Endothelial cell of umbilical vein (primary cell): ENCODE results near the gene TMEM125. TPM values are rescaled to one million over a fixed set of nuclear protein-coding genes. Genes with fewer than 3 reads are reported as not detected.

Experiments used
- BruUV-seq: library from RNA; stranded (reverse); fragments of 400-500 nt; replicated peaks from 2 replicates; lab custom pipeline; 2021; lab: Mats Ljungman, UMichigan
- CTCF ChIA-PET: fragments of 300-600, 350-600 bp; sonication (Branson Sonifier 250); formaldehyde crosslinking; loops from one replicate; lab custom pipeline; 2021; ENCODE audit warnings: antibody characterized with exemption, inconsistent platforms; lab: Charles Lee
- POLR2A ChIA-PET: fragments of 300-600, 350-600 bp; sonication (Branson Sonifier 250); formaldehyde crosslinking; loops from one replicate; lab custom pipeline; 2021; ENCODE audit warnings: antibody characterized with exemption, inconsistent platforms; lab: Charles Lee
- DNase-seq: peaks from one replicate; pipeline ENCODE4 v3.0.0-alpha.2; 2011; ENCODE audit warnings: low read depth, low spot score
- FAIRE-seq: peaks from 2 replicates; lab custom pipeline; 2011; peaks lifted over from hg19 to GRCh38; lab: Jason Lieb, UNC
- H2AFZ ChIP-seq: 2 replicates; pipeline ENCODE4 v1.6.0; 2012; ENCODE audit warnings: low read depth, low read length, control low read depth, inconsistent platforms
- H3K27ac ChIP-seq: 2 replicates; pipeline ENCODE4 v1.5.1; 2011; ENCODE audit warnings: low read depth, mild to moderate bottlenecking, control low read depth, low read length, moderate library complexity; ENCODE audit not compliant: insufficient read depth
- H3K27me3 ChIP-seq, 2 experiments: 2 replicates each; pipeline versions ENCODE4 v1.6.0 to v1.6.1; 2011; ENCODE audit warnings: low read length in 2 of 2, mixed read lengths in 1 of 2; ENCODE audit not compliant: control insufficient read depth in 2 of 2, insufficient read depth in 2 of 2
- H3K36me3 ChIP-seq, 2 experiments: 2 replicates in 1 of 2; 3 replicates in 1 of 2; pipeline ENCODE4 v1.5.1; 2011; ENCODE audit warnings: low read length in 2 of 2, mild to moderate bottlenecking in 1 of 2, moderate library complexity in 1 of 2; ENCODE audit not compliant: control insufficient read depth in 2 of 2, insufficient read depth in 2 of 2; ENCODE audit errors: extremely low read depth in 1 of 2
- H3K4me1 ChIP-seq: 3 replicates; pipeline ENCODE4 v1.5.1; 2011; ENCODE audit warnings: mild to moderate bottlenecking, low read length; ENCODE audit not compliant: control insufficient read depth, insufficient read depth; ENCODE audit errors: extremely low read depth
- H3K4me2 ChIP-seq: 2 replicates; pipeline ENCODE4 v1.6.1; 2011; ENCODE audit warnings: low read length, control low read depth, mixed read lengths; ENCODE audit not compliant: insufficient read depth
- H3K4me3 ChIP-seq, 3 experiments: fragments of 200-600 bp in 1 of 3; sonication (generic), shearing (Covaris generic) in 1 of 3; replicated peaks in 1 of 3; 2 replicates each; pipeline ENCODE4 v1.5.1; 2011 to 2016; ENCODE audit warnings: control low read depth in 3 of 3, low read length in 3 of 3, mild to moderate bottlenecking in 2 of 3, inconsistent platforms in 1 of 3, low read depth in 1 of 3, moderate library complexity in 1 of 3; ENCODE audit not compliant: insufficient read depth in 1 of 3
- H3K79me2 ChIP-seq: 2 replicates; pipeline ENCODE4 v1.6.0; 2012; ENCODE audit warnings: low read length, inconsistent platforms; ENCODE audit not compliant: control insufficient read depth, insufficient read depth
- H3K9ac ChIP-seq: replicated peaks from 2 replicates; pipeline ENCODE3; 2011; ENCODE audit warnings: low read length, control low read depth; ENCODE audit not compliant: insufficient read depth; ENCODE audit errors: extremely low read depth
- H3K9me1 ChIP-seq: replicated peaks from 3 replicates; pipeline ENCODE4 v1.6.0; 2011; ENCODE audit warnings: mild to moderate bottlenecking, low read length; ENCODE audit not compliant: control insufficient read depth, insufficient read depth; ENCODE audit errors: extremely low read depth
- H3K9me3 ChIP-seq: replicated peaks from 2 replicates; pipeline ENCODE4 v1.5.1; 2012; ENCODE audit warnings: low read length, inconsistent platforms; ENCODE audit not compliant: control insufficient read depth, insufficient read depth
- H4K20me1 ChIP-seq: replicated peaks from 2 replicates; pipeline ENCODE3; 2011; ENCODE audit warnings: mild to moderate bottlenecking, low read length; ENCODE audit not compliant: control insufficient read depth, insufficient read depth; ENCODE audit errors: extremely low read depth
- EZH2 ChIP-seq: IDR thresholded peaks from 2 replicates; pipeline ENCODE4 v1.6.1; 2012; ENCODE audit warnings: borderline replicate concordance, low read depth, mild to moderate bottlenecking, moderate library complexity, low read length, inconsistent platforms; ENCODE audit not compliant: severe bottlenecking
- FOS ChIP-seq: IDR thresholded peaks from 2 replicates; pipeline ENCODE4 v1.6.1; 2011; ENCODE audit warnings: mild to moderate bottlenecking, low read length, moderate library complexity, borderline replicate concordance; ENCODE audit not compliant: insufficient read depth
- JUN ChIP-seq: IDR thresholded peaks from 2 replicates; pipeline ENCODE4 v1.6.1; 2011; ENCODE audit warnings: borderline replicate concordance, low read depth; ENCODE audit not compliant: insufficient read length, insufficient read depth
- dilution Hi-C: fragments of 300-500 bp; cut with MboI; formaldehyde crosslinking; loops from one replicate; pipeline ENCODE4 v1.15.0; 2019; ENCODE audit warnings: low sequenced_read_pairs; ENCODE audit not compliant: extremely low pct_ligation_motif_present
- intact Hi-C: fragments of 100-400 bp; cut with micrococcal nuclease; formaldehyde crosslinking; loops from one replicate; pipeline ENCODE4 v1.10.0; 2022
- polyA plus RNA-seq, 4 experiments: library from polyadenylated mRNA; depleted of rRNA in 3 of 4; stranded (reverse) in 3 of 4; unstranded in 1 of 4; fragments of >200 nt; gene quantifications; 2 replicates each; pipeline versions ENCODE4 v1.2.1 to v1.2.3, GENCODE V29; 2011 to 2012; ENCODE audit warnings: missing spikeins in 1 of 4
- total RNA-seq: library from RNA; stranded (reverse); gene quantifications from 2 replicates; pipeline ENCODE4 v1.2.3, GENCODE V29; 2021

The TMEM125 gene
- total and polyA plus RNA-seq, 2 donors (not counting 3 experiments of a cell fraction or from before 2014, with no cell fraction given): 0.17 TPM; not detected in 1

GRCh38 chr1:43241413-43241836 lies 28.4 kb upstream of the TMEM125 start:
- ChIA-PET CTCF (interaction anchor here (1.7 kb wide), 1 partner anchor 14 kb away, joined by 6 read pairs; no protein-coding TSS in a partner anchor), POLR2A (no interaction called here)
- dilution Hi-C loops (loop anchor here (25.0 kb wide), 1 partner anchor 171 kb away; no protein-coding TSS in a partner anchor), intact Hi-C loops (no loop called here)
- Histone ChIP-seq H3K9me3 (no peaks in the 10 kb centered on the region), H3K79me2 (no peaks in the 10 kb centered on the region), H3K27ac (no peak overlapping the region), H3K4me1 (peaks cover 6% of the 10 kb centered on the region), H3K36me3 (no peaks in the 10 kb centered on the region), H3K4me2 (no peak overlapping the region), H3K9me1 (no peaks in the 10 kb centered on the region), H3K27me3 (no peaks in the 10 kb centered on the region), H3K9ac (no peak overlapping the region), H3K4me3 (no peak overlapping the region), H2AFZ (no peak overlapping the region), H4K20me1 (no peaks in the 10 kb centered on the region)
- no peak for DNase-seq
- no peak for FAIRE-seq
- no TSS peak for BruUV-seq
- TF ChIP-seq FOS (peak; percentile 28), EZH2 (no peak)

DNA sequence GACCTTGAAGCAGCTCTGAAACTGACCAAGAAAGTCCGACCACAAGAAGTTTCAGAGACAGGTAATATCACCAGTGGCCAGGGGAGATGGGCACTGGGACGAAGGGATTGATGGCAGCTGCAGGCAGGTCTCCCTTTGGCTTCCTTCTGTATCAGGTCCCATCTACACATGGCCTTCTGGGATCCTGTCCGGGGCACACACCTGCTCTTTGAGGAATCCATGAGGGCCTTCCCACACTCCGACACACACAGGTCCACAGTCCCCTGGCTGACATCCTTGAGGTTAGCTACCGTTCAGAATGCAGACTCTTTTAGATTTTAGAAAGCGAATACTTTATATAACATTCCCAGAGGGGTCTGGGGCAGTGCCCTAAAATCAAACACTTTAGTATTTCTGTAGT lies 26.5 kb upstream of the TMEM125 start:
- TF ChIP-seq JUN: no peak
- Histone ChIP-seq H3K9ac (no peak overlapping the region), H2AFZ (no peak overlapping the region), H3K9me1 (no peaks in the 10 kb centered on the region), H4K20me1 (no peaks in the 10 kb centered on the region), H3K27me3 (no peaks in the 10 kb centered on the region), H3K27ac (no peak overlapping the region), H3K79me2 (no peaks in the 10 kb centered on the region), H3K4me1 (peaks cover 5% of the 10 kb centered on the region), H3K36me3 (no peaks in the 10 kb centered on the region), H3K9me3 (no peaks in the 10 kb centered on the region), H3K4me3 (no peak overlapping the region), H3K4me2 (no peak overlapping the region)
- DNase-seq (no peak), FAIRE-seq (no peak)
- BruUV-seq: no TSS peak
- intact Hi-C loops: no loop called here
- dilution Hi-C loops: loop anchor here (25.0 kb wide), 1 partner anchor 169 kb away; no protein-coding TSS in a partner anchor
- ChIA-PET CTCF (interaction anchor here (1.0 to 2.2 kb wide), 7 partner anchors 16 to 171 kb away, joined by 3 to 11 read pairs (median 5); no protein-coding TSS in a partner anchor), POLR2A (no interaction called here)
